ENCODE results near the gene TIAL1. TPM values are rescaled to one million over a fixed set of nuclear protein-coding genes. Genes with fewer than 3 reads are reported as not detected.
"Not testable (repeated sequence)": the region's sequence is repeated elsewhere in the genome, so short reads cannot be mapped to it uniquely, and the experiment has no call there.

Gene TIAL1
- total RNA-seq, 2 experiments from 2014 or later = 159 to 174 TPM

DNA sequence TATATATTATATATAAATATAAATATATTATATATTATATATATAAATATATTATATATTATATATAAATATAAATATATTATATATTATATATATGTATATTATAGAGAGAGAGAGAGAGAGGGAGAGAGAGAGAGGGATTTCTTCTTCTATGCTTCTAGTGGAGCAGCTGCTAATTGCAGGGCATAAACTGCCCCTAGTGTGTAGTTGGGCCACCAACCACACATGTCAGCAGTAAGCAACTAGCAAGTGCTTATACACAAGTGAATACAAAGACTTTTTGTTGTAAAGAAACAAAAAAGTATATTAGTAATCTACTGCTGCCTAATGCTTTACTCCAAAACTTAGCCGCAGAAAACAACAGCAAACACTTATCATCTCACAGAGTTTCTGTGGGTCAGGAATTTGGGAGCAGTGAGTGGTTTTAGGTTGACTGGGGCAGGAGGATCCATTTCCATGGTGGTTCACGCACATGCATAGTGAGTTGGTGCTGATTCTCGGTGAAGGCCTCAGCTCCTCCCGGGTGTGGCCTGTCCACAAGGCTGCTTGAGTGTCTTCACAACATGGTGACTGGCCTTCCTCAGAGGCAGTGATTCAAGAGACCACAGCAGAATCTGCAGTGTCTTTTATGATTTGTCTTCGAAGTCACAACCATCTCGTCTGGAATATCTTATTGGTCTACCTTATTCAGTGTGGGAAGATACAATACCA is 29.0 kb upstream of the TIAL1 start:
- no peaks in the 10 kb centered on the region for H3K36me3 Mint-ChIP-seq (ENCODE audit: low read depth)
- Histone ChIP-seq H3K27ac (ENCODE audit: low read depth in 1 of 2, low read length in 2 of 2) (no peak overlapping the region), H3K27me3 (ENCODE audit: control insufficient read depth in 1 of 2, insufficient read depth in 2 of 2, low read length in 2 of 2) (no peaks in the 10 kb centered on the region), H3K4me1 (ENCODE audit: insufficient read depth, low read length) (no peaks in the 10 kb centered on the region), H3K9me3 (ENCODE audit: control insufficient read depth in 1 of 2, insufficient read depth in 1 of 2, low read length in 2 of 2) (no peaks in the 10 kb centered on the region), H3K4me3 (ENCODE audit: low read length) (no peak overlapping the region), H3K36me3 (ENCODE audit: insufficient read depth, low read length) (no peaks in the 10 kb centered on the region)
- ChIA-PET POLR2A (no interaction called here), CTCF (no interaction called here)
- intact Hi-C loops (cut with DNase I, micrococcal nuclease) = no loop called here
- no peak overlapping the region for H3K27ac Mint-ChIP-seq
- DNase-seq (no peak), ATAC-seq (ENCODE audit: poor library complexity) (no peak)
- H3K4me3 Mint-ChIP-seq = no peak overlapping the region
- no peaks in the 10 kb centered on the region for H3K27me3 Mint-ChIP-seq
- TF ChIP-seq, protein P1, sequence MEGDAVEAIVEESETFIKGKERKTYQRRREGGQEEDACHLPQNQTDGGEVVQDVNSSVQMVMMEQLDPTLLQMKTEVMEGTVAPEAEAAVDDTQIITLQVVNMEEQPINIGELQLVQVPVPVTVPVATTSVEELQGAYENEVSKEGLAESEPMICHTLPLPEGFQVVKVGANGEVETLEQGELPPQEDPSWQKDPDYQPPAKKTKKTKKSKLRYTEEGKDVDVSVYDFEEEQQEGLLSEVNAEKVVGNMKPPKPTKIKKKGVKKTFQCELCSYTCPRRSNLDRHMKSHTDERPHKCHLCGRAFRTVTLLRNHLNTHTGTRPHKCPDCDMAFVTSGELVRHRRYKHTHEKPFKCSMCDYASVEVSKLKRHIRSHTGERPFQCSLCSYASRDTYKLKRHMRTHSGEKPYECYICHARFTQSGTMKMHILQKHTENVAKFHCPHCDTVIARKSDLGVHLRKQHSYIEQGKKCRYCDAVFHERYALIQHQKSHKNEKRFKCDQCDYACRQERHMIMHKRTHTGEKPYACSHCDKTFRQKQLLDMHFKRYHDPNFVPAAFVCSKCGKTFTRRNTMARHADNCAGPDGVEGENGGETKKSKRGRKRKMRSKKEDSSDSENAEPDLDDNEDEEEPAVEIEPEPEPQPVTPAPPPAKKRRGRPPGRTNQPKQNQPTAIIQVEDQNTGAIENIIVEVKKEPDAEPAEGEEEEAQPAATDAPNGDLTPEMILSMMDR (IDR thresholded peaks at IDR 0.05) = no peak
- no peaks in the 10 kb centered on the region for H3K4me1 Mint-ChIP-seq (ENCODE audit: low read depth)
- H3K9me3 Mint-ChIP-seq = no peaks in the 10 kb centered on the region

DNA sequence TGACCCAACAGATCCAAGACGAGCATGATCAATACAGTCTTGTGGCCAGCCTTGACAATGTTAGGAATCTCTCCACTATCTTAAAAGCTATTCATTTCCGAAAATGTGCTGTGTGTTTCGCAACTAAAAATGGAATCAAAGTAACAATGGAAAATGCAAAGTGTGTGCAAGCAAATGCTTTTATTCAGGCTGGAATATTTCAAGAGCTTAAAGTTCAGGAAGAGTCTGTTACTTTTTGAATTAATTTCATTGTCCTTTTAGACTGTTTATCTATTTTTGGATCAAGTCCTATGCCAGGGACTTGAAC is 24.3 kb upstream of the TIAL1 start:
- Mint-ChIP-seq H3K27ac (no peak overlapping the region), H3K4me1 (ENCODE audit: low read depth) (no peaks in the 10 kb centered on the region), H3K4me3 (no peak overlapping the region), H3K36me3 (ENCODE audit: low read depth) (no peaks in the 10 kb centered on the region), H3K9me3 (no peaks in the 10 kb centered on the region), H3K27me3 (no peaks in the 10 kb centered on the region)
- CTCF ChIA-PET = no interaction called here
- no peak overlapping the region for H3K4me3 ChIP-seq (ENCODE audit: low read length)
- intact Hi-C loops (cut with DNase I, micrococcal nuclease) = no loop called here
- no peak overlapping the region for H3K27ac ChIP-seq (ENCODE audit: low read depth in 1 of 2, low read length in 2 of 2)
- DNase-seq = no peak
- ATAC-seq (ENCODE audit: poor library complexity) = no peak
- no peaks in the 10 kb centered on the region for H3K36me3 ChIP-seq (ENCODE audit: insufficient read depth, low read length)
- TF ChIP-seq, protein P1 (IDR thresholded peaks at IDR 0.05) = no peak
- no peaks in the 10 kb centered on the region for H3K4me1 ChIP-seq (ENCODE audit: insufficient read depth, low read length)
- H3K27me3 ChIP-seq (ENCODE audit: control insufficient read depth in 1 of 2, insufficient read depth in 2 of 2, low read length in 2 of 2) = no peaks in the 10 kb centered on the region
- POLR2A ChIA-PET = no interaction called here
- H3K9me3 ChIP-seq (ENCODE audit: control insufficient read depth in 1 of 2, insufficient read depth in 1 of 2, low read length in 2 of 2) = no peaks in the 10 kb centered on the region

DNA sequence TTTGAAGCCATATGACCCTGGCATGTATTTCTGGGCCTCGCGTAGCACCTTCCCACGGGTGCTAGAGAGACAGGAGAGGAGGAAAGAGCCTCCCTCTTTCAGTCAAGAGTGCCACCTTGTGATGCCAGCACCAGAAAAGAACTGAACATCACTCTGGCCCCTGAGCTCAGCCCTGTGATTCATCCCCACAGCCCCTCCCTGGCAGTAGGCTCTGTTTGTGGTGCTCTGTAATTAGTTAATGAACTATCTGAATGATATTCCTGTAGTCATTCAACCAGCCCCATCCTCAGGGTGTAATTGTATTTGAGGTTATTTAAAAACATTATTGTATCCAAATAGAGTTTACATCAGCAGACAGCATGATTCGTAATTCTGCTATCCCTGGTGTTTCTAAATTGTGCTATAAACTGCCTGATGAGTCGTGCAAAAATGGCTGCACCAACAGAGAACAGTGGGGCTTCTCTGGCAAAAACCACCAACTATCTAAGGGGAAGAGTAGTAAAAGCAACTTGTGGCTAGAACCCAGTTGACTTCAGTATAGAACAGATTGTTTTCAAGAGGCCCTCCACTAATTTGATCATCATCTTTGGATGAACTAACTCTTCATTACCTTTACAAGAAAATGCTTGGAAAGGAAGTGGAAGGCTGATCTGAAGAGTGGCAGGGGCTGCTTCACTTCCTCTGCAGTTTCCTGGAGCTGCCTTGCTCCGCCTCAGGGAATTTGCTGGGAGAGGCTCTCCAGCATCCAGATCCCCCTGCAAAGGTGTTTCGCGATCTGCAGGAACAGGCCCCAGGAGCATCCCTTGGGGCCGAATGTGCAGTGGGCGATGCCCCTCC is 23.7 kb upstream of the TIAL1 start:
- Histone ChIP-seq H3K9me3 (ENCODE audit: control insufficient read depth in 1 of 2, insufficient read depth in 1 of 2, low read length in 2 of 2) (no peaks in the 10 kb centered on the region), H3K4me1 (ENCODE audit: insufficient read depth, low read length) (no peaks in the 10 kb centered on the region), H3K36me3 (ENCODE audit: insufficient read depth, low read length) (no peaks in the 10 kb centered on the region), H3K27ac (ENCODE audit: low read depth in 1 of 2, low read length in 2 of 2) (no peak overlapping the region), H3K4me3 (ENCODE audit: low read length) (no peak overlapping the region), H3K27me3 (ENCODE audit: control insufficient read depth in 1 of 2, insufficient read depth in 2 of 2, low read length in 2 of 2) (no peaks in the 10 kb centered on the region)
- H3K27ac Mint-ChIP-seq = no peak overlapping the region
- no peaks in the 10 kb centered on the region for H3K27me3 Mint-ChIP-seq
- no peak for DNase-seq
- H3K4me3 Mint-ChIP-seq = no peak overlapping the region
- ChIA-PET CTCF (no interaction called here), POLR2A (no interaction called here)
- H3K4me1 Mint-ChIP-seq (ENCODE audit: low read depth) = no peaks in the 10 kb centered on the region
- TF ChIP-seq, protein P1 (IDR thresholded peaks at IDR 0.05) = no peak
- no peak for ATAC-seq (ENCODE audit: poor library complexity)
- no peaks in the 10 kb centered on the region for H3K9me3 Mint-ChIP-seq
- H3K36me3 Mint-ChIP-seq (ENCODE audit: low read depth) = no peaks in the 10 kb centered on the region
- intact Hi-C loops (cut with DNase I, micrococcal nuclease) = no loop called here

DNA sequence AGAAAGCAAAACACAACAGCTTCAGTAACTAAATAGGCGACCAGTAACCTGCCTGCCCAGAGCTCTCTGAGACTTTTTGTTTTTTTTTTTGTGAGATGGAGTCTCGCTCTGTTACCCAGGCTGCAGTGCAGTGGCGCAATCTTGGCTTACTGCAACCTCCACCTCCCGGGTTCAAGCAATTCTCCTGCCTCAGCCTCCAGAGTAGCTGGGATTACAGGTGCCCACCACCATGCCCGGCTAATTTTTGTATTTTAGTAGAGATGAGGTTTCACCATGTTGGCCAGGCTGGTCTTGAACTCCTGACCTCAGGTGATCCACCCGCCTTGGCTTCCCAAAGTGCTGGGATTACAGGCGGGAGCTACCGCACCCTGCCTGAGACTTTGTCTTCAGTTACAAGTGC is 23.0 kb upstream of the TIAL1 start:
- DNase-seq; H3K36me3 ChIP-seq (ENCODE audit: insufficient read depth, low read length); H3K36me3 Mint-ChIP-seq (ENCODE audit: low read depth); H3K4me1 ChIP-seq (ENCODE audit: insufficient read depth, low read length); H3K27ac Mint-ChIP-seq; H3K27me3 Mint-ChIP-seq; H3K4me3 ChIP-seq (ENCODE audit: low read length); POLR2A ChIA-PET; H3K9me3 ChIP-seq (ENCODE audit: control insufficient read depth in 1 of 2, insufficient read depth in 1 of 2, low read length in 2 of 2); H3K4me1 Mint-ChIP-seq (ENCODE audit: low read depth); H3K27me3 ChIP-seq (ENCODE audit: control insufficient read depth in 1 of 2, insufficient read depth in 2 of 2, low read length in 2 of 2); CTCF ChIA-PET; intact Hi-C loops (cut with DNase I, micrococcal nuclease); H3K27ac ChIP-seq (ENCODE audit: low read depth in 1 of 2, low read length in 2 of 2); H3K4me3 Mint-ChIP-seq; ATAC-seq (ENCODE audit: poor library complexity); H3K9me3 Mint-ChIP-seq: not testable (repeated sequence)

All from CD4-positive, alpha-beta T cell (primary cell).